Epithelial cell of proximal tubule (primary cell): ENCODE data around the gene MED7. TPM values are rescaled to one million over a fixed set of nuclear protein-coding genes. Genes with fewer than 3 reads are reported as not detected.

ENCODE experiments used
- DNase-seq: peaks from one replicate; pipeline ENCODE4 v3.0.0-alpha.2; 2011; ENCODE audit warnings: low read depth
- H3K4me3 ChIP-seq: 2 replicates; pipeline ENCODE4 v1.5.1; 2011; ENCODE audit warnings: low read depth, mild to moderate bottlenecking, low read length
- CTCF ChIP-seq: conservative IDR thresholded peaks from 2 replicates; pipeline ENCODE4 v1.5.1; 2012; ENCODE audit warnings: low read depth, mild to moderate bottlenecking, low read length
- total RNA-seq: library from RNA; depleted of rRNA; stranded (reverse); fragments of >200 nt; gene quantifications from 2 replicates; pipeline ENCODE4 v1.2.3, GENCODE V29; 2015

The MED7 gene
- total RNA-seq, 1 donor from 2014 or later: 20.5 TPM

- H3K4me3 ChIP-seq: no peak overlapping the region
- DNase-seq: no peak
- no peak for TF ChIP-seq CTCF
These were observed 20.4 kb upstream of the MED7 start for GRCh38 chr5:157162919-157163510.

GRCh38 chr5:157161996-157162395, 19.3 kb upstream of the MED7 start:
- H3K4me3 ChIP-seq: no peak overlapping the region
- TF ChIP-seq CTCF: no peak
- no peak for DNase-seq

DNA sequence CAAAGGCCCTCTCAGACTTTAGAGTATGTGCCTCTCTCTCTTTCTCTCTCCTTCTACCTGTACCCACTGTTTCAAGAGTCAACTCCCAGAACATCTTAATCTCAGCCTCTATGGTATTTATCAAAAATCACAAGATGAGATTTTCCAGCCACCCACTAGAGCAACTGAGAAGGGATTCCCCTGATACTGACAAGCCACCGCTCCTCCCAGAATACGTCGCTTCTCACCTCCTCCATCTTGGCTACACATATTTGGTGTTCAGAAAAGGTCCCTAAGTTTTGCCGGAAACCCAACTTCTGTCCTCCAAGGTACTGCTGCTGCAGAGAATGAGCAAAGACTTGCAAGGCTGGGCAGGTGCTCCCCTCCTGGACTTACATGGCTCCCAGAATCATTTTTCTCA, 17.3 kb upstream of the MED7 start:
- no peak overlapping the region for H3K4me3 ChIP-seq
- TF ChIP-seq CTCF: no peak

DNA sequence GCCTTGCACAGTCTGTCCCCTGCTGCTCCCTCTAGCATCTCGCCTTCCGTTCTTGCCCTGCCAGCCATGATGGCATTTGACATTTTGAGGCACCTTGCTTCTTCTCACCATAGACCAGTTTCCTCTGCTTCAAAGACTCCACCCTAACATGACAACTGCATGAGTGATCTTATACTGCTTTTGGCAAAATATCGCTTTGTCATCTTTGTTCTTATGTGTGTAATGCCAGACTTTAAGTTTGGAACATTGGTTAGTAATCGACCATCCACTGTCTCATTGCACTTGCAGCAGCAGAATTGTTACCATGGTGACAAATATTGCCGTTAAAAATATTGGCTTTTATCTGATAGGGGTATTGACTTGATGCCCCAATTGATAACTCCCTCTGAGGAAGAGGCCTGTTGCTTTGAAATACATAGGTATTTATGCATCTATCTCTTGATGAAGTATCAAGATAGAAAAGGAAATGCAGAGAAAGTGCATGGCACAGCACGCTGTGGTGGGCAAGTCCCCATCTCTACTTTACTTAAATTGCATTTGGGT, 16.6 kb upstream of the MED7 start:
- DNase-seq: no peak
- no peak overlapping the region for H3K4me3 ChIP-seq
- TF ChIP-seq CTCF: no peak

More for the DNA sequence above, 17.3 kb upstream of the MED7 start:
- DNase-seq: no peak

- TF ChIP-seq CTCF: no peak
- H3K4me3 ChIP-seq: no peak overlapping the region
- DNase-seq: no peak
These were observed 14.7 kb upstream of the MED7 start for GRCh38 chr5:157157293-157157891.

DNA sequence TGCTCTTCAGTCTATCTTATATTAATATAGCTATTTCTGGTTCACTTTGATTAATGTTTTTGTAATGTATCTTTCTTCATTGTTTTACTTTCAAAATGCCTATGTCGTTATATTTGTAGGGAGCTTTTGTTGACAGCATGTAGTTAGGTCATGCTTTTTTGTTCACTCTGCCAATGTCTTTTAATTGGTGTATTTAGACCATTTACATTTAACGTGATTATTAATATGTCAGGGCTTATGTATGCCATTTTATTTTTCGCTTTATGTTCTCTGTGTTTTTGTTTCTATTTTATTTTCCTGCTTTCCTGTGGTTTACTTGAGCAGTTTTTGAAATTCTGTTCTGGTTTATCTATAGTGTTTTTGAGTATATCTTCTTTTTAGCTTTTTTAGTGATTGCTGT, 12.6 kb upstream of the MED7 start:
- no peak for TF ChIP-seq CTCF
- H3K4me3 ChIP-seq: no peak overlapping the region
- DNase-seq: no peak

- TF ChIP-seq CTCF: no peak
- DNase-seq: no peak
- no peak overlapping the region for H3K4me3 ChIP-seq
These were observed 8.3 kb upstream of the MED7 start for GRCh38 chr5:157150995-157151394.
